ENCODE results near the gene ZNF536.

DNA sequence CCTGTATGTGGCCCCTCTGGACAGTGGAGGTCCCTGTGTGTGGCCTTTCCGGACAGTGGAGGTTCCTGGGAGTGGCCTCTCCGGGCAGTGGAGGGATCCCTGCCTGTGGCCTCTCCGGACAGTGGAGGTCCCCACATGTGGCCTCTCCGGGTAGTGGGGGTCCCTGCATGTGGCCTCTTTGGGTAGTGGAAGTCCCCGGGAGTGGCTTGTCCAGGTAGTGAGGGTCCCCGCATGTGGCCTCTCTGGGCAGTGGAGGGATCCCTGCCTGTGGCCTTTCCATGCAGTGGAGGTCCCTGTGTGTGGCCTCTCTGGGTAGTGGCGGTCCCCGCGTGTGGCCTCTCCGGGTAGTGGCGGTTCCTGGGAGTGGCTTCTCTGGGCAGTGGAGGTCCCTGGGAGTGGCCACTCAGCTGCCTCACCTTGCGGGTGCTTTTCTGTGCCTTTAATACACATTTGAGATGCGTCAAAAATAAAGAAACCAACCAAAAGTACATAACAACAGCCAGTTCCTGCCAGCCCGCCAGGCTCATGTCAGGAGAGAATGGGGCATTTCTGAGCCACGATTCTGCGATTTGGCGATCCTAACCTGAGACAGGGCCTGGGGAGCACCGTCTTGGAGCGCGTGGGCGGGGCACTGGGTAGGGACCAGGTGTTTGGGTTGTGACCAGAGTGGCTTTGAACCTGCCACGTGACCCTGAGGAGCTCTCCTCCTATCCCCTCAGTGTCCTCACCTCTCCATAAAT, 194.7 kb downstream of the ZNF536 start:
- TF ChIP-seq, protein P1, sequence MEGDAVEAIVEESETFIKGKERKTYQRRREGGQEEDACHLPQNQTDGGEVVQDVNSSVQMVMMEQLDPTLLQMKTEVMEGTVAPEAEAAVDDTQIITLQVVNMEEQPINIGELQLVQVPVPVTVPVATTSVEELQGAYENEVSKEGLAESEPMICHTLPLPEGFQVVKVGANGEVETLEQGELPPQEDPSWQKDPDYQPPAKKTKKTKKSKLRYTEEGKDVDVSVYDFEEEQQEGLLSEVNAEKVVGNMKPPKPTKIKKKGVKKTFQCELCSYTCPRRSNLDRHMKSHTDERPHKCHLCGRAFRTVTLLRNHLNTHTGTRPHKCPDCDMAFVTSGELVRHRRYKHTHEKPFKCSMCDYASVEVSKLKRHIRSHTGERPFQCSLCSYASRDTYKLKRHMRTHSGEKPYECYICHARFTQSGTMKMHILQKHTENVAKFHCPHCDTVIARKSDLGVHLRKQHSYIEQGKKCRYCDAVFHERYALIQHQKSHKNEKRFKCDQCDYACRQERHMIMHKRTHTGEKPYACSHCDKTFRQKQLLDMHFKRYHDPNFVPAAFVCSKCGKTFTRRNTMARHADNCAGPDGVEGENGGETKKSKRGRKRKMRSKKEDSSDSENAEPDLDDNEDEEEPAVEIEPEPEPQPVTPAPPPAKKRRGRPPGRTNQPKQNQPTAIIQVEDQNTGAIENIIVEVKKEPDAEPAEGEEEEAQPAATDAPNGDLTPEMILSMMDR (conservative IDR thresholded peaks at IDR 0.05 in 1 of 2, IDR thresholded peaks at IDR 0.05 in 1 of 2; ENCODE audit: low read depth in 1 of 2, low read length in 2 of 2), result no peak
- TF ChIP-seq EZH2 (IDR thresholded peaks at IDR 0.05; ENCODE audit: low read length, missing control alignments), result no peak
